PC-3 (cell line): ENCODE data around the gene DPM2.

Source experiments
- EZH2phosphoT487 ChIP-seq: fragments of 300-600 bp; sonication (generic); IDR thresholded peaks from 2 replicates; pipeline ENCODE4 v1.6.1; 2018; ENCODE audit warnings: mild to moderate bottlenecking, antibody characterized with exemption, low read length, borderline replicate concordance
- TF ChIP-seq, protein P1 (sequence below): fragments of 300-600 bp; sonication (generic); conservative IDR thresholded peaks from 2 replicates; pipeline ENCODE4 v1.5.1; 2017; ENCODE audit warnings: antibody characterized with exemption, low read depth, mild to moderate bottlenecking, low read length

DNA sequence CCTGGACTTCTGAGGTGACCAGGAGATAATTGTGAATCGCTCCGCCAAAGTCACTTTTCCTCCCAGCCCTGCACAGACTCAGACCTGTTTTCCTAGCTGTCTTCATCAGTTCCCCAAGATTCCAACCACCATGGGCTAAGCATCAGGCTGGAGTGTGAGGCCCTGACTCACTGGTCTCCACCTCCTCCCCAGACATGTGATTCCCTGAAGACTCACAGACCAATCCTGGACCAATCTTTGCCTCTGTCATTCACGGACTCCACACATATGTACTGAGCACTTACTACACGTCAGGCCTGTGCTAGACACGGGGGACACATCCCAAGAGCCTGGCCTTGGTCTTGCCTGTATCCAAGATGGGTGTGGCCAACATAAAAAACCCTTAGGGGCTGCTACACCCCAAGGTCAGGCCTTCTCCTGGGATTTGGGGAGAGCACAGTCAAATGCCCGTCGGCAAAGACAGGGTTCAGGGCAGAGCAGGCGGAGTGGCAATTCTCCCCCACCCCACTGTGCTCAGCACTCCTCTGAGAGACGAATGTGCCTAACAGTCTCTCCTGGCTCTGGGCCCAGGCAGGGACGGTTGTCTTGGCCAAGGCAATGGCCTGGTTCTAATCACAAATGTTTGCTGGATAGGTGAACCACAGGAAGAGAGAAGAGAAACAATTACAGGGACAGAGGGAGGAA, 31.2 kb upstream of the DPM2 start:
- TF ChIP-seq EZH2phosphoT487, result no peak
- TF ChIP-seq, protein P1, sequence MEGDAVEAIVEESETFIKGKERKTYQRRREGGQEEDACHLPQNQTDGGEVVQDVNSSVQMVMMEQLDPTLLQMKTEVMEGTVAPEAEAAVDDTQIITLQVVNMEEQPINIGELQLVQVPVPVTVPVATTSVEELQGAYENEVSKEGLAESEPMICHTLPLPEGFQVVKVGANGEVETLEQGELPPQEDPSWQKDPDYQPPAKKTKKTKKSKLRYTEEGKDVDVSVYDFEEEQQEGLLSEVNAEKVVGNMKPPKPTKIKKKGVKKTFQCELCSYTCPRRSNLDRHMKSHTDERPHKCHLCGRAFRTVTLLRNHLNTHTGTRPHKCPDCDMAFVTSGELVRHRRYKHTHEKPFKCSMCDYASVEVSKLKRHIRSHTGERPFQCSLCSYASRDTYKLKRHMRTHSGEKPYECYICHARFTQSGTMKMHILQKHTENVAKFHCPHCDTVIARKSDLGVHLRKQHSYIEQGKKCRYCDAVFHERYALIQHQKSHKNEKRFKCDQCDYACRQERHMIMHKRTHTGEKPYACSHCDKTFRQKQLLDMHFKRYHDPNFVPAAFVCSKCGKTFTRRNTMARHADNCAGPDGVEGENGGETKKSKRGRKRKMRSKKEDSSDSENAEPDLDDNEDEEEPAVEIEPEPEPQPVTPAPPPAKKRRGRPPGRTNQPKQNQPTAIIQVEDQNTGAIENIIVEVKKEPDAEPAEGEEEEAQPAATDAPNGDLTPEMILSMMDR, result no peak
